Measurements from ENCODE around the gene APMAP. TPM values are rescaled to one million over a fixed set of nuclear protein-coding genes. Genes with fewer than 3 reads are reported as not detected.

APMAP gene
- total RNA-seq, 1 experiment from 2014 or later, result 82.7 TPM

DNA sequence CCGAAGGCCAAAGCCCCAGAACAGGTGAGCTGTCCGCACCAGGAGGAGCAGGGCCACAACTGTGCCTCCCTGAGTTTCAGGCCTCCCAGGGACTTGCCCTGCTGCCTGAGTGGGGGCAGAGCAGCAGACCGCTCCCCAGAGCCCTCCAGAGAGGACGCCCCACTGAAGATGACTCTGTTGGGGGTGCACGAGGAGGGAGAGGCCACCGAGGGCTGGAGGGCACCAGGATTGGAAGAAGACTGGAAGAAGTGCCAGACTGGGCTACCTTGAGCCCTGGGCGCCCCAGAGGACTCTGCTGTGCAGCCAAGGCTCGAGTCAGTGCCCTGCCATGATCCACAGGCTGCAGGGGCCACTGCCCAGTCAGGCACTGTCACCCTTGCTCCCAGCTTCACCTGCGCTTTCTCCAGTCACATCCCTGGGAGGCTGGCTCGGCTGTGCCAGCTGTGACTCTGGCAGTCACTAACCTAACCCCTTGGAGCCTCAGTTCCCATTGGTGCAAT lies 32.2 kb downstream of the APMAP start:
- H3K4me1 ChIP-seq (ENCODE audit: control insufficient read depth in 1 of 2, insufficient read depth in 2 of 2, low read length in 2 of 2), result no peaks in the 10 kb centered on the region
- H3K36me3 ChIP-seq (ENCODE audit: control insufficient read depth in 1 of 2, insufficient read depth in 2 of 2, low read length in 2 of 2), result peaks cover 8 to 27% of the 10 kb centered on the region in 2 experiments; a peak in 3 of 4 replicates
- H3K27me3 ChIP-seq (ENCODE audit: insufficient read depth, low read length), result no peaks in the 10 kb centered on the region
- no peaks in the 10 kb centered on the region for H3K9me3 ChIP-seq (ENCODE audit: control insufficient read depth in 1 of 2, insufficient read depth in 1 of 2, low read depth in 1 of 2, low read length in 2 of 2)
- H2AFZ ChIP-seq (ENCODE audit: low read depth, low read length, poor library complexity, severe bottlenecking), result no peak overlapping the region
- no peak overlapping the region for H3K4me2 ChIP-seq (ENCODE audit: low read length)
- intact Hi-C loops (cut with micrococcal nuclease), result no loop called here
- H3K9ac ChIP-seq (ENCODE audit: low read length), result no peak overlapping the region
- no peak for DNase-seq (ENCODE audit: low read depth, low spot score)
- TF ChIP-seq SP1 (IDR thresholded peaks at IDR 0.05; ENCODE audit: low read depth), result no peak
- TF ChIP-seq, protein P1, sequence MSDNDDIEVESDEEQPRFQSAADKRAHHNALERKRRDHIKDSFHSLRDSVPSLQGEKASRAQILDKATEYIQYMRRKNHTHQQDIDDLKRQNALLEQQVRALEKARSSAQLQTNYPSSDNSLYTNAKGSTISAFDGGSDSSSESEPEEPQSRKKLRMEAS (IDR thresholded peaks at IDR 0.05), result no peak
- no peak for TF ChIP-seq ELF1 (IDR thresholded peaks at IDR 0.05; ENCODE audit: borderline replicate concordance, low read depth)
- TF ChIP-seq, protein P2, sequence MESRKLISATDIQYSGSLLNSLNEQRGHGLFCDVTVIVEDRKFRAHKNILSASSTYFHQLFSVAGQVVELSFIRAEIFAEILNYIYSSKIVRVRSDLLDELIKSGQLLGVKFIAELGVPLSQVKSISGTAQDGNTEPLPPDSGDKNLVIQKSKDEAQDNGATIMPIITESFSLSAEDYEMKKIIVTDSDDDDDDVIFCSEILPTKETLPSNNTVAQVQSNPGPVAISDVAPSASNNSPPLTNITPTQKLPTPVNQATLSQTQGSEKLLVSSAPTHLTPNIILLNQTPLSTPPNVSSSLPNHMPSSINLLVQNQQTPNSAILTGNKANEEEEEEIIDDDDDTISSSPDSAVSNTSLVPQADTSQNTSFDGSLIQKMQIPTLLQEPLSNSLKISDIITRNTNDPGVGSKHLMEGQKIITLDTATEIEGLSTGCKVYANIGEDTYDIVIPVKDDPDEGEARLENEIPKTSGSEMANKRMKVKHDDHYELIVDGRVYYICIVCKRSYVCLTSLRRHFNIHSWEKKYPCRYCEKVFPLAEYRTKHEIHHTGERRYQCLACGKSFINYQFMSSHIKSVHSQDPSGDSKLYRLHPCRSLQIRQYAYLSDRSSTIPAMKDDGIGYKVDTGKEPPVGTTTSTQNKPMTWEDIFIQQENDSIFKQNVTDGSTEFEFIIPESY (IDR thresholded peaks at IDR 0.05; ENCODE audit: extremely low read depth, insufficient replicate concordance, low read length), result no peak
- TF ChIP-seq CEBPB (IDR thresholded peaks at IDR 0.05; ENCODE audit: low read depth), result no peak
- TF ChIP-seq YY1 (IDR thresholded peaks at IDR 0.05; ENCODE audit: extremely low read depth, insufficient replicate concordance, low read depth, low read length), result no peak
- no peak for TF ChIP-seq TCF7L2 (IDR thresholded peaks at IDR 0.05; ENCODE audit: borderline replicate concordance, extremely low read depth, insufficient read depth, insufficient read length)
- no peak for TF ChIP-seq ZNF274 (IDR thresholded peaks at IDR 0.05; ENCODE audit: low read depth, low read length)
- no peak for TF ChIP-seq EGR1 (IDR thresholded peaks at IDR 0.05; ENCODE audit: low read depth)
- TF ChIP-seq RAD21 (IDR thresholded peaks at IDR 0.05; ENCODE audit: low read depth), result no peak
- TF ChIP-seq SIN3A (IDR thresholded peaks at IDR 0.05; ENCODE audit: low read depth), result no peak
- TF ChIP-seq POLR2A (IDR thresholded peaks at IDR 0.05; ENCODE audit: borderline replicate concordance, extremely low read depth, insufficient read depth, insufficient read length), result no peak
- H4K20me1 ChIP-seq (ENCODE audit: insufficient read depth), result no peaks in the 10 kb centered on the region
- RAD21 ChIA-PET (ENCODE audit: low non-redundant PET in 1 of 2, low total read pairs in 2 of 2, uncharacterized antibody in 2 of 2, unreplicated experiment in 2 of 2), result no interaction called here
- H3K9me2 ChIP-seq (ENCODE audit: insufficient read depth), result no peaks in the 10 kb centered on the region
- no peaks in the 10 kb centered on the region for H3K79me2 ChIP-seq (ENCODE audit: insufficient read depth, low read length)
- no TSS peak for BruUV-seq (replicated peaks)
- CTCF ChIA-PET, result no interaction called here
- ATAC-seq, result no peak
- H3K27ac ChIP-seq (ENCODE audit: low read depth, low read length), result no peak overlapping the region
- POLR2A ChIA-PET, result no interaction called here
- no peak overlapping the region for H3K4me3 ChIP-seq (replicated peaks in 1 of 2; ENCODE audit: low read depth in 1 of 2, low read length in 2 of 2)
